Activated CD4-positive, CD25-positive, alpha-beta regulatory T cell treated with anti-CD3 and anti-CD28 coated beads, Interleukin-2, amount 50 U/mL, for 24 hours (primary cell): Measurements from ENCODE around the gene TPSD1.
"Not testable (repeated sequence)": the region's sequence is repeated elsewhere in the genome, so short reads cannot be mapped to it uniquely, and the experiment has no call there.

ENCODE experiments used
- ATAC-seq, 2 donors: fragments of 150-1000 bp; cut with Tn5 transposase; one replicate each; pipeline ENCODE4 v1.10.0; 2021; ENCODE audit warnings: mild to moderate bottlenecking in 1 of 2, moderate library complexity in 1 of 2

Gene TPSD1

GRCh38 chr16:1255276-1256122 is at the start of gene TPSD1:
TSS of gene TPSD1 (plus strand) at chr16:1256069. CDS start at chr16:1256281, 212 bp downstream.
- ATAC-seq = not testable (repeated sequence)

- no peak for ATAC-seq
Observed at GRCh38 chr16:1206326-1206725, 49.5 kb upstream of the TPSD1 start.

GRCh38 chr16:1206786-1207185 is 49.1 kb upstream of the TPSD1 start:
- no peak for ATAC-seq

GRCh38 chr16:1208239-1208830 is 47.5 kb upstream of the TPSD1 start:
- ATAC-seq = peak; percentile 48 to 49

GRCh38 chr16:1209081-1209480 is 46.8 kb upstream of the TPSD1 start:
- ATAC-seq = no peak

- no peak for ATAC-seq
Observed at GRCh38 chr16:1210461-1210860, 45.4 kb upstream of the TPSD1 start.

GRCh38 chr16:1211451-1212268 is 44.2 kb upstream of the TPSD1 start:
- ATAC-seq = no peak

GRCh38 chr16:1212616-1213194 is 43.2 kb upstream of the TPSD1 start:
- ATAC-seq = no peak

- ATAC-seq = no peak
Observed at GRCh38 chr16:1213231-1213630, 42.6 kb upstream of the TPSD1 start.

- no peak for ATAC-seq
Observed at GRCh38 chr16:1213796-1214372, 42.0 kb upstream of the TPSD1 start.

- ATAC-seq = no peak
Observed at GRCh38 chr16:1214719-1215118, 41.1 kb upstream of the TPSD1 start.

- no peak for ATAC-seq
Observed at GRCh38 chr16:1215574-1216295, 40.1 kb upstream of the TPSD1 start.

- ATAC-seq = no peak
Observed at GRCh38 chr16:1216296-1216619, 39.6 kb upstream of the TPSD1 start.

- no peak for ATAC-seq
Observed at GRCh38 chr16:1216681-1217400, 39.0 kb upstream of the TPSD1 start.

- ATAC-seq = no peak
Observed at GRCh38 chr16:1217526-1217925, 38.3 kb upstream of the TPSD1 start.

- ATAC-seq = no peak
Observed at GRCh38 chr16:1218061-1218929, 37.6 kb upstream of the TPSD1 start.

GRCh38 chr16:1218930-1219611 is 36.8 kb upstream of the TPSD1 start:
- ATAC-seq = no peak

GRCh38 chr16:1220098-1220728 is 35.7 kb upstream of the TPSD1 start:
- ATAC-seq = no peak
